GM23338 (cell line): Measurements from ENCODE around the gene BCAP31. TPM values are rescaled to one million over a fixed set of nuclear protein-coding genes. Genes with fewer than 3 reads are reported as not detected.
A peak's percentile ranks its signal among the peaks of the same experiment; 100 is the strongest.

Experiments
- ATAC-seq: fragments of 200-7000 bp; cut with Tn5 transposase; 3 replicates; pipeline ENCODE4 v1.9.1; 2020
- DNase-seq: peaks from one replicate; pipeline ENCODE4 v3.0.0-alpha.2; 2015; ENCODE audit warnings: low spot score
- H2AFZ ChIP-seq: fragments of 200-600 bp; sonication (generic); 2 replicates; pipeline ENCODE4 v1.8.0; 2016; ENCODE audit warnings: antibody characterized with exemption, mild to moderate bottlenecking, moderate library complexity
- H3F3A ChIP-seq: fragments of 200-600 bp; sonication (generic); replicated peaks from 2 replicates; pipeline ENCODE4 v1.8.0; 2017; ENCODE audit warnings: antibody characterized with exemption, mixed run types, low read depth
- H3K27ac ChIP-seq: fragments of 200-600 bp; sonication (generic); 2 replicates; pipeline ENCODE4 v1.6.1; 2016; ENCODE audit warnings: low read depth
- H3K27me3 ChIP-seq: fragments of 200-600 bp; sonication (generic); 2 replicates; pipeline ENCODE4 v1.8.0; 2016; ENCODE audit warnings: mild to moderate bottlenecking, mixed run types, moderate library complexity; ENCODE audit not compliant: insufficient read depth
- H3K36me3 ChIP-seq: fragments of 200-600 bp; sonication (generic); 2 replicates; pipeline ENCODE4 v1.8.0; 2016; ENCODE audit warnings: mild to moderate bottlenecking; ENCODE audit not compliant: insufficient read depth
- H3K4me1 ChIP-seq: fragments of 200-600 bp; sonication (generic); 2 replicates; pipeline ENCODE4 v1.8.0; 2016; ENCODE audit warnings: mild to moderate bottlenecking, moderate library complexity; ENCODE audit not compliant: insufficient read depth
- H3K4me2 ChIP-seq: fragments of 200-600 bp; sonication (generic); 2 replicates; pipeline ENCODE4 v1.7.1; 2017; ENCODE audit warnings: mixed run types
- H3K4me3 ChIP-seq: fragments of 200-600 bp; sonication (generic); 2 replicates; pipeline ENCODE4 v1.6.1; 2016; ENCODE audit warnings: mixed run types
- H3K79me2 ChIP-seq: fragments of 200-600 bp; sonication (generic); replicated peaks from 2 replicates; pipeline ENCODE4 v1.8.0; 2017; ENCODE audit warnings: mild to moderate bottlenecking; ENCODE audit not compliant: insufficient read depth
- H3K9me2 ChIP-seq: fragments of 200-600 bp; sonication (generic); 2 replicates; pipeline ENCODE4 v1.8.0; 2017; ENCODE audit not compliant: insufficient read depth
- H4K20me1 ChIP-seq: fragments of 200-600 bp; sonication (generic); replicated peaks from 2 replicates; pipeline ENCODE4 v1.8.0; 2017; ENCODE audit warnings: mild to moderate bottlenecking; ENCODE audit not compliant: insufficient read depth
- H3K27ac Mint-ChIP-seq: 2 replicates; pipeline ENCODE4 v1.8.0; 2020; ENCODE audit warnings: inconsistent platforms, mild to moderate bottlenecking, moderate library complexity, mixed read lengths
- H3K27me3 Mint-ChIP-seq: 3 replicates; pipeline ENCODE4 v1.8.0; 2022; ENCODE audit warnings: low read depth, mild to moderate bottlenecking, moderate library complexity, mixed read lengths, inconsistent platforms; ENCODE audit not compliant: insufficient read depth, poor library complexity
- H3K36me3 Mint-ChIP-seq: 3 replicates; pipeline ENCODE4 v1.8.0; 2021; ENCODE audit warnings: low read depth, mild to moderate bottlenecking, inconsistent platforms, moderate library complexity, mixed read lengths
- H3K4me1 Mint-ChIP-seq: 3 replicates; pipeline ENCODE4 v1.8.0; 2020; ENCODE audit warnings: mild to moderate bottlenecking, inconsistent platforms, mixed read lengths
- H3K4me3 Mint-ChIP-seq: 3 replicates; pipeline ENCODE4 v1.8.0; 2021; ENCODE audit warnings: moderate library complexity, mild to moderate bottlenecking, inconsistent platforms, mixed read lengths
- H3K9me3 Mint-ChIP-seq: 3 replicates; pipeline ENCODE4 v1.8.0; 2020; ENCODE audit warnings: moderate library complexity, mild to moderate bottlenecking, inconsistent platforms, mixed read lengths
- CREB1 ChIP-seq: fragments of 250-450 bp; sonication (Bioruptor Pico); IDR thresholded peaks from 2 replicates; pipeline ENCODE4 v1.5.0; 2020; ENCODE audit warnings: low read depth, mild to moderate bottlenecking, moderate library complexity
- CTCF ChIP-seq, 2 experiments: fragments of 200-600 bp in 1 of 2; sonication (generic) in 1 of 2; conservative IDR thresholded peaks; 2 replicates each; pipeline versions ENCODE4 v1.5.1 to v1.6.1; 2016 to 2017; ENCODE audit warnings: antibody characterized with exemption in 2 of 2, low read depth in 2 of 2, mild to moderate bottlenecking in 2 of 2, moderate library complexity in 1 of 2
- EZH2 ChIP-seq: fragments of 200-600 bp; sonication (generic); IDR thresholded peaks from one replicate; pipeline ENCODE4 v1.8.0; 2017; ENCODE audit warnings: antibody characterized with exemption, mild to moderate bottlenecking, low read depth; ENCODE audit not compliant: unreplicated experiment
- JUNB ChIP-seq: IDR thresholded peaks from one replicate; pipeline ENCODE4 v1.6.1; 2016; ENCODE audit warnings: antibody characterized with exemption; ENCODE audit not compliant: unreplicated experiment
- POLR2AphosphoS5 ChIP-seq: IDR thresholded peaks from 2 replicates; pipeline ENCODE4 v1.6.1; 2016; ENCODE audit warnings: antibody characterized with exemption, low read depth
- REST ChIP-seq: IDR thresholded peaks from one replicate; pipeline ENCODE4 v1.6.1; 2018; ENCODE audit warnings: antibody characterized with exemption; ENCODE audit not compliant: unreplicated experiment
- ZNF462 ChIP-seq: fragments of 250-450 bp; sonication (Bioruptor Pico); IDR thresholded peaks from 2 replicates; pipeline ENCODE4 v1.5.0; 2020; ENCODE audit warnings: mild to moderate bottlenecking, moderate library complexity
- polyA plus RNA-seq: library from polyadenylated mRNA; unstranded; fragments of >200 nt; fragmentation: Nextera tagmentation; extraction: Ambion mirVana; gene quantifications from 2 replicates; pipeline ENCODE4 v1.2.1, GENCODE V29; 2016
- total RNA-seq: library from RNA; depleted of rRNA; stranded (reverse); fragments of >200 nt; shearing (Covaris generic); gene quantifications from 2 replicates; pipeline ENCODE4 v1.2.3, GENCODE V29; 2014

The BCAP31 gene
- total and polyA plus RNA-seq, 2 experiments from 2014 or later, result 85.0 to 145 TPM

GRCh38 chrX:153662266-153662665, 61.9 kb downstream of the BCAP31 start:
- ATAC-seq (peak; percentile 91), DNase-seq (peak; percentile 81)
- H3K9me3 Mint-ChIP-seq, result no peaks in the 10 kb centered on the region
- Histone ChIP-seq H3K79me2 (no peaks in the 10 kb centered on the region), H3K4me3 (peak overlapping the region; percentile 34; the same call in 1 of the 2 replicates), H3F3A (no peaks in the 10 kb centered on the region), H3K9me2 (no peaks in the 10 kb centered on the region), H3K4me1 (no peaks in the 10 kb centered on the region), H3K4me2 (peak overlapping the region; percentile 57; the same call in 1 of the 2 replicates), H3K27me3 (peaks cover 13% of the 10 kb centered on the region), H4K20me1 (no peaks in the 10 kb centered on the region), H3K27ac (no peak overlapping the region), H3K36me3 (no peaks in the 10 kb centered on the region), H2AFZ (0 out of 2 replicates have a peak overlapping the region, but pooled peaks have one; percentile 72)
- H3K4me3 Mint-ChIP-seq, result peak overlapping the region; percentile 57
- no peaks in the 10 kb centered on the region; the same call in 2 of the 3 replicates for H3K4me1 Mint-ChIP-seq
- no peaks in the 10 kb centered on the region for H3K36me3 Mint-ChIP-seq
- TF ChIP-seq CTCF (conservative IDR thresholded peaks at IDR 0.05; ENCODE audit: low read depth in 2 of 2) (peak; percentile 55 to 67), REST (no peak)
- peaks cover 6% of the 10 kb centered on the region for H3K27me3 Mint-ChIP-seq
- no peak overlapping the region for H3K27ac Mint-ChIP-seq

- no peak for DNase-seq
- Histone ChIP-seq H3K4me1 (no peaks in the 10 kb centered on the region), H3K9me2 (no peaks in the 10 kb centered on the region), H3K79me2 (no peaks in the 10 kb centered on the region), H3K27me3 (peaks cover 13% of the 10 kb centered on the region), H3K27ac (no peak overlapping the region), H2AFZ (no peak overlapping the region), H3K36me3 (no peaks in the 10 kb centered on the region), H3K4me3 (no peak overlapping the region), H3K4me2 (no peak overlapping the region), H4K20me1 (no peaks in the 10 kb centered on the region), H3F3A (no peaks in the 10 kb centered on the region)
- no peak overlapping the region for H3K27ac Mint-ChIP-seq
- H3K9me3 Mint-ChIP-seq, result no peaks in the 10 kb centered on the region; the same call in 2 of the 3 replicates
- peaks cover 6% of the 10 kb centered on the region for H3K27me3 Mint-ChIP-seq
- no peak for ATAC-seq
- no peaks in the 10 kb centered on the region; the same call in 2 of the 3 replicates for H3K4me1 Mint-ChIP-seq
- H3K36me3 Mint-ChIP-seq, result no peaks in the 10 kb centered on the region
- H3K4me3 Mint-ChIP-seq, result no peak overlapping the region
- TF ChIP-seq CTCF (conservative IDR thresholded peaks at IDR 0.05; ENCODE audit: low read depth in 2 of 2), result no peak
- no peak for TF ChIP-seq ZNF462 (CRISPR knock-in tag)
- TF ChIP-seq JUNB, result no peak
- TF ChIP-seq CREB1 (CRISPR knock-in tag), result no peak
- TF ChIP-seq EZH2, result no peak
- TF ChIP-seq POLR2AphosphoS5, result no peak
Measured at GRCh38 chrX:153659268-153659667, 64.9 kb downstream of the BCAP31 start.
